ENCODE results near the gene INO80. TPM values are rescaled to one million over a fixed set of nuclear protein-coding genes. Genes with fewer than 3 reads are reported as not detected.

INO80 gene
- total RNA-seq, 2 experiments from 2014 or later = 31.7 to 35.1 TPM

- no peak for TF ChIP-seq EZH2phosphoT487 (IDR thresholded peaks at IDR 0.05; ENCODE audit: borderline replicate concordance, low read depth, low read length)
- no peak for TF ChIP-seq CTCF (conservative IDR thresholded peaks at IDR 0.05; ENCODE audit: low read length)
- Histone ChIP-seq H3K9me3 (ENCODE audit: low read length) (no peaks in the 10 kb centered on the region), H3K79me2 (ENCODE audit: insufficient read depth, low read depth, low read length) (no peaks in the 10 kb centered on the region), H4K20me1 (ENCODE audit: insufficient read depth, low read length) (no peaks in the 10 kb centered on the region), H3K4me1 (ENCODE audit: insufficient read depth, low read length, poor library complexity, severe bottlenecking) (no peaks in the 10 kb centered on the region), H3K36me3 (ENCODE audit: insufficient read depth, low read length) (peaks cover 62% of the 10 kb centered on the region), H3K9me2 (ENCODE audit: insufficient read depth, low read length) (no peaks in the 10 kb centered on the region), H3K27ac (ENCODE audit: low read depth, low read length, poor library complexity, severe bottlenecking) (no peak overlapping the region), H2AFZ (ENCODE audit: low read length) (no peak overlapping the region), H3K4me2 (ENCODE audit: low read length) (no peak overlapping the region), H3K4me3 (ENCODE audit: low read depth, low read length, poor library complexity, severe bottlenecking) (no peak overlapping the region)
- intact Hi-C loops (cut with micrococcal nuclease; ENCODE audit: unreplicated experiment) = no loop called here
- POLR2A ChIA-PET = no interaction called here
- no peak for DNase-seq (ENCODE audit: low spot score)
- CTCF ChIA-PET (ENCODE audit: unreplicated experiment) = no interaction called here
- no TSS peak for BruUV-seq (replicated peaks)
These were observed 84.1 kb downstream of the INO80 start for GRCh38 chr15:41032079-41032328.

- no peak for DNase-seq (ENCODE audit: low spot score)
- no peaks in the 10 kb centered on the region for H3K9me3 ChIP-seq (ENCODE audit: low read length)
- H3K4me1 ChIP-seq (ENCODE audit: insufficient read depth, low read length, poor library complexity, severe bottlenecking) = no peaks in the 10 kb centered on the region
- H3K4me2 ChIP-seq (ENCODE audit: low read length) = no peak overlapping the region
- H3K4me3 ChIP-seq (ENCODE audit: low read depth, low read length, poor library complexity, severe bottlenecking) = no peak overlapping the region
- TF ChIP-seq EZH2phosphoT487 (IDR thresholded peaks at IDR 0.05; ENCODE audit: borderline replicate concordance, low read depth, low read length) (no peak), CTCF (conservative IDR thresholded peaks at IDR 0.05; ENCODE audit: low read length) (no peak)
- CTCF ChIA-PET (ENCODE audit: unreplicated experiment) = no interaction called here
- BruUV-seq (replicated peaks) = no TSS peak
- H3K79me2 ChIP-seq (ENCODE audit: insufficient read depth, low read depth, low read length) = no peaks in the 10 kb centered on the region
- peaks cover 67% of the 10 kb centered on the region for H3K36me3 ChIP-seq (ENCODE audit: insufficient read depth, low read length)
- no peak overlapping the region for H2AFZ ChIP-seq (ENCODE audit: low read length)
- H4K20me1 ChIP-seq (ENCODE audit: insufficient read depth, low read length) = no peaks in the 10 kb centered on the region
- H3K27ac ChIP-seq (ENCODE audit: low read depth, low read length, poor library complexity, severe bottlenecking) = no peak overlapping the region
- no peaks in the 10 kb centered on the region for H3K9me2 ChIP-seq (ENCODE audit: insufficient read depth, low read length)
- POLR2A ChIA-PET = interaction anchor here (0.6 kb wide), 1 partner anchor 162 kb away, joined by 6 read pairs; no protein-coding TSS in a partner anchor
- intact Hi-C loops (cut with micrococcal nuclease; ENCODE audit: unreplicated experiment) = no loop called here
These were observed 84.6 kb downstream of the INO80 start for GRCh38 chr15:41031232-41032078.

GRCh38 chr15:41028853-41029252, 87.2 kb downstream of the INO80 start:
- no peak overlapping the region for H3K4me3 ChIP-seq (ENCODE audit: low read depth, low read length, poor library complexity, severe bottlenecking)
- no peaks in the 10 kb centered on the region for H3K79me2 ChIP-seq (ENCODE audit: insufficient read depth, low read depth, low read length)
- H3K9me3 ChIP-seq (ENCODE audit: low read length) = no peaks in the 10 kb centered on the region
- no peak for DNase-seq (ENCODE audit: low spot score)
- POLR2A ChIA-PET = interaction anchor here (0.6 kb wide), 1 partner anchor 355 kb away, joined by 7 read pairs; no protein-coding TSS in a partner anchor
- peaks cover 74% of the 10 kb centered on the region for H3K36me3 ChIP-seq (ENCODE audit: insufficient read depth, low read length)
- H3K9me2 ChIP-seq (ENCODE audit: insufficient read depth, low read length) = no peaks in the 10 kb centered on the region
- no peak overlapping the region for H3K4me2 ChIP-seq (ENCODE audit: low read length)
- intact Hi-C loops (cut with micrococcal nuclease; ENCODE audit: unreplicated experiment) = no loop called here
- H3K4me1 ChIP-seq (ENCODE audit: insufficient read depth, low read length, poor library complexity, severe bottlenecking) = no peaks in the 10 kb centered on the region
- CTCF ChIA-PET (ENCODE audit: unreplicated experiment) = interaction anchor here (0.6 kb wide), 1 partner anchor 123 kb away, joined by 3 read pairs; no protein-coding TSS in a partner anchor
- no peaks in the 10 kb centered on the region for H4K20me1 ChIP-seq (ENCODE audit: insufficient read depth, low read length)
- TF ChIP-seq CTCF (conservative IDR thresholded peaks at IDR 0.05; ENCODE audit: low read length) (no peak), EZH2phosphoT487 (IDR thresholded peaks at IDR 0.05; ENCODE audit: borderline replicate concordance, low read depth, low read length) (no peak)
- H2AFZ ChIP-seq (ENCODE audit: low read length) = no peak overlapping the region
- BruUV-seq (replicated peaks) = no TSS peak
- no peak overlapping the region for H3K27ac ChIP-seq (ENCODE audit: low read depth, low read length, poor library complexity, severe bottlenecking)

Measured in OCI-LY7 (cell line).